GM18526 (cell line): ENCODE results near the gene UXS1.

Source experiments
- POLR2A ChIP-seq: IDR thresholded peaks from 3 replicates; pipeline ENCODE4 v1.6.1; 2011; ENCODE audit not compliant: insufficient read length; ENCODE audit errors: extremely low read depth

Gene UXS1

GRCh38 chr2:106168657-106169056 lies 25.4 kb downstream of the UXS1 start:
- TF ChIP-seq POLR2A, result no peak

- TF ChIP-seq POLR2A, result no peak
Measured at GRCh38 chr2:106167067-106167466, 27.0 kb downstream of the UXS1 start.

- no peak for TF ChIP-seq POLR2A
Measured at GRCh38 chr2:106165561-106165960, 28.5 kb downstream of the UXS1 start.

GRCh38 chr2:106165029-106165428 lies 29.1 kb downstream of the UXS1 start:
- TF ChIP-seq POLR2A, result no peak

GRCh38 chr2:106163948-106164545 lies 30.1 kb downstream of the UXS1 start:
- no peak for TF ChIP-seq POLR2A

- no peak for TF ChIP-seq POLR2A
Measured at GRCh38 chr2:106161938-106162820, 31.9 kb downstream of the UXS1 start.

- no peak for TF ChIP-seq POLR2A
Measured at GRCh38 chr2:106161341-106161740, 32.8 kb downstream of the UXS1 start.

GRCh38 chr2:106160786-106161261 lies 33.3 kb downstream of the UXS1 start:
- TF ChIP-seq POLR2A, result no peak

GRCh38 chr2:106159866-106160785 lies 34.0 kb downstream of the UXS1 start:
- TF ChIP-seq POLR2A, result no peak

- TF ChIP-seq POLR2A, result no peak
Measured at GRCh38 chr2:106158871-106159270, 35.2 kb downstream of the UXS1 start.

GRCh38 chr2:106158131-106158530 lies 36.0 kb downstream of the UXS1 start:
- no peak for TF ChIP-seq POLR2A

GRCh38 chr2:106157416-106157815 lies 36.7 kb downstream of the UXS1 start:
- no peak for TF ChIP-seq POLR2A

- TF ChIP-seq POLR2A, result no peak
Measured at GRCh38 chr2:106156305-106157296, 37.5 kb downstream of the UXS1 start.

GRCh38 chr2:106153781-106154180 lies 40.3 kb downstream of the UXS1 start:
- no peak for TF ChIP-seq POLR2A
